GM08714 (cell line): ENCODE data around the gene DCAF12.
"Not testable (repeated sequence)": the region's sequence is repeated elsewhere in the genome, so short reads cannot be mapped to it uniquely, and the experiment has no call there.

Experiments
- H3K4me3 ChIP-seq: fragments of 200-500 bp; sonication (Bioruptor generic); 2 replicates; pipeline ENCODE4 v1.5.1; 2014; ENCODE audit warnings: mild to moderate bottlenecking, low read length, inconsistent platforms
- ZNF274 ChIP-seq: IDR thresholded peaks from 2 replicates; pipeline ENCODE4 v1.6.1; 2012; ENCODE audit warnings: mild to moderate bottlenecking, low read depth, low read length

The DCAF12 gene

DNA sequence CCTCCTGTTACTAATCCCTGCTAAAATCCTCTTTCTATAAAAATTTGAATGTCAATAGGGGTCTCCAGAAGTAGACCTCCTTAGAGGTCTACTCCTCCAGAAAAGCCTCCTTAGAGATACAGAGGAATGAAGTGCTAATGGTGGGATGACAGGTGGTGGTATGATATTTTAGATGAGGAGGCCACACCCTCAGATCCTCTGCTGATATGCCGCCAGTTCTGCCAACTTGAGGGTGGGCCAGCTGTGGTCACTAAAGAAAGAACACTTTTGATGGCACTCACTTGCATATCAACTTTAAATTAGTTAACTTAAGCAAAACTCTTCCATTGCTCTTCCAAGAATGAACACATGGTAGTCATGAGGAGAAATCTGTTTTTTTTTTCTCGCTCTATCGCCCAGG, 61.0 kb downstream of the DCAF12 start:
- no peak for TF ChIP-seq ZNF274
- H3K4me3 ChIP-seq: no peak overlapping the region

DNA sequence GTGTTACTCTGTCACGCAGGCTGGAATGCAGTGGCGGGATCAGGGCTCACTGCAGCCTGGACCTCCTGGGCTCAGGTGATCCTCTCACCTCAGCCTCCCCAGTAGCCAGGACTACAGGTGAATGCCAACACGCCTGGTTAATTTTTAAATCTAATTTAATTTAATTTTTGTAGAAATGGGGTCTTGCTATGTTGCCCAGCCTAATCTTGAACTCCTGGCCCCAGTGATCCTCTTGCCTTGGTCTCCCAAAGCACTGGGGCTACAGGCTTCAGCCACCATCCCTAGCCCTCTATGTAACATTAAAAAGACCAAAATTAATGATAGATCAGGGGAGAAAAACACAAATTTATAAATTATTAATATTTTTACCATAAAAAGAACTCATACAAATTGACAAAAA, 66.5 kb downstream of the DCAF12 start:
- H3K4me3 ChIP-seq: no peak overlapping the region
- no peak for TF ChIP-seq ZNF274

DNA sequence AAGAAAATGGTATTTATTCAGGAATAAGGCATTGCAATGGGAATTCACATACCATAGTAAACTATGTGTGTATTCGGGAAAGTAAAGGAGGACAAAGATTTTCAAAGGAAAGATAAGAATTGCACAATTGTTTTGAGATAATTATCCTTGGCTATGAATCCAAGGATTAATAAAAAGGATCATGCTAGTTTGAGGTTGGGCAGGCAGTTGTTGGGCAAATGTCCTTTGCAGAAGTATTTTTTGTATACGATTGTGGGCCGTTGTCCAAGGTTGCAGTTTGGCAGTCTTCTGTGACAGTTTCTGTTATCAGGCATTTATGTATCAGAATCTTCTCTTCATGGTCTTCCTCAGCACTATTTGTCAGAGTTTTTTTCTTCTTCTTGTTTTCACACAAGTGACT, 67.2 kb downstream of the DCAF12 start:
- TF ChIP-seq ZNF274: no peak
- H3K4me3 ChIP-seq: no peak overlapping the region

DNA sequence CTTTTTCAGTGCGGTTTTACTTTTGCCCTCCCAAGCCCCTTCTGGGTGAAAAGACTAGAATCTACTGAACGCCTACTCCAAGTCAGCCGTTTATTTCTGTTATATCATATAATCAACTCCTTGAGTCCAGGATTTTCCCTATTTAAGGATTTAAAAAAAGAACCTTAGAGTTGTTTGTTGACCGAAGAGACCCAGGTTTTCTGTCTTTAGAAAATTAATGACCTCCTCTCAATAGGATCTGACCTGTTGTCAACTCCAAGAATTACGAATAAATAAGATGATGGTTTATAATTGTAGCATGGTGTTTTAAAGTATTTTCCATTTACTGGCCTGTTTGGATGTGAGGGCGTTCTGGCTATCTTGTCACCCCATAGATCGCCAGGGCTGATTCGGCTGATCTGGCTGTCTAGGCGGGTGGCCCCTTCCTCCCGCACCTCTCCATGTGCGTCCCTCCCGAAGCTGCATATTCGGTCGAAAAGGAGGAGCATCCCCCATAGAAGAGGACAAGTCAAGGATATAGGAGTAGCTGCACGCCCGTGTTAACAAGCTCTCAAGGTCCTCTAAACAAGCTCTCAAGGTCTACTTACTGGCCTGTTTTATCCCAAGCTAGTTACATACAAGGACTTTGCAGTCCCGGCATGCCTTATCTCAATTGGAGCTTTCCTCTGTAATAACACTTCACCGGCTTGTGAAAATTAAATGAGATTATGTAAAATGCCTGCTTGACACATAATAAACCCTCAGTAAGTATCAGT, 76.7 kb downstream of the DCAF12 start:
- H3K4me3 ChIP-seq: peak overlapping the region; percentile 72
- TF ChIP-seq ZNF274: no peak

DNA sequence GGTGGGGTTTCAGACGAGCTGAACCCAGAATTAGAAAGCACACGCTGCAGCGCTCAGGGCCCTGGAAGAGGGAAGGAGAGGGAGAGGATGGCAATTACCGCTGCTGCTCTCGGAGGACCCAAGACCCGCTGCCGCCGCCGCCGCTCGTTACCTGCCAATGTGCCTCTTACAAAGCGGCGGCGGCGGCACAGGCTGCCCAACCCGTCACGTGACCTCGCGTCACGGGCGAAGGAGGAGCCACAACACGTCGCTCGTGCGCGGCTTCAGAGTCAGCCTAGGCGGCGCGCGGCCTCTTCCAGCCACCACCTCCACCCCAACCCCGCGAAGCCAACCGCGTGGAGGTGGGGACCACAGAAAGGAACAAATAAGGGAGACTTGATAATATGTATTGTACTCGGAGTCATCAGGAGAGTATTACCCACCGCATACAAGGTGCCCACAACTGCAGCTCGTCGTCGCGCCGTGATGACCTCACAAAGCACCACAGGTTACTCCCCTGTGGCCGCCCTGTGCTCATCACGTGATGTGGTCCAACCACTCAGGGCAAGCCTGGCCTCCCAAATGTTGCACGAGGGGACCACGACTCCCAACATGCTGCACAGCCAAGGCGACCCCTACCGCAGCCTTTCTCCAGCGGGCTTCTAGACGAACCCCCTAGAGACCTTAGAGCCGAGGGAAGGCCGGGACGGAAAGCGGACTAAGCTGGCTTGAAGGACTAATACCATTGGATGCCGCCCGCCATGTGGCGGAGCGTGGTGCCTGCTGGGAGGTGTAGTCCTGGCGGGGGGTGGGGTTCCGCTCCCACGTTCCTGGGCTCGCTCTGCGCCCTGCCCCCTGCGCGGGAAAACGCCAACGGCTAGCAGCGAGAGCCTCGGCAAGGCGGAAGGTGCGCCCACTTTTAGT, 77.5 kb downstream of the DCAF12 start, which contains the start of gene UBAP2:
TSS of gene UBAP2 (minus strand) at position 161 of the 903 bp plus-strand sequence. CDS start 31,739 bp downstream, outside the sequence.
- TF ChIP-seq ZNF274: no peak
- H3K4me3 ChIP-seq: peak within 1 kb of the TSS; percentile 72

DNA sequence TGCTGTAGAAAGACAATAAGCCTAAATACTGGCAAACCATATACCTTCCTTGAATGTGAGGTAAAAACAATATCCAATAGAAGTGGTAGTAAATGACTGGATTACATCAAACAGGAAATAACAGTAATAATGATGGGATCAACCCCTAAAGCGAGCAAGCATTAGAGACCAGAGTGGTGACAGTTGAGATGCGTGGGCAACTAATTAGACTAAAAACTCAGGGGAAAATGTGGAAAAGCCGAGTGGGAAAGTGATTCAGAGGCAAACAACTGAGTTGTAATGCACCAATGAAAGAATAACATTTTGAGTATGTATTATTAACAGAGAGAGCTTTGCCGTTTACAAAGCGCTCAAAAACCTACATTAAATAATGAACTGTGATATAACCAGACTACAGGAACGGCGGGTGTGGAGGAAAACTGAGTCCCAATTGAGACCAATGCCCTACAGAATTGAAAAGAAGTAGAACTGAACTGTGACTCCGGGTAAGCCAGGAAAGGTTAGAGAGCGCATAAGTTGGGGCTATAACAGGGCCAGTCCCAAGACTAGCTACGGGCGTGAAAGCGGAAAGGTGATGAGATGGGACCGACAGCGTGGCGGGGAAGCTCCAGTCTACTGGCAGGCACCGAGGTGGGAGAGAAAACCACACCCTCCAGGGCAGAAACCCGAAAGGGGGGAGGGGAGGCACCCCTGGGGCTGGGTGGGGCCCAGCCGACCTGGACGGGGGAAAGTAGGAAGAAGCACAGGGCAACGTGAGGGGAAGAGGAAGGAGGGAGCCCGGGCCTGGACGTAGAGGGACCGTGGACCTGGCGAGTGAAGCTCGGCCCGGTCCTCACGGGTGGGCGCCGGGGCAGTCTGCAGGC, 78.4 kb downstream of the DCAF12 start:
- no peak for TF ChIP-seq ZNF274
- peak overlapping the region; percentile 72 for H3K4me3 ChIP-seq

DNA sequence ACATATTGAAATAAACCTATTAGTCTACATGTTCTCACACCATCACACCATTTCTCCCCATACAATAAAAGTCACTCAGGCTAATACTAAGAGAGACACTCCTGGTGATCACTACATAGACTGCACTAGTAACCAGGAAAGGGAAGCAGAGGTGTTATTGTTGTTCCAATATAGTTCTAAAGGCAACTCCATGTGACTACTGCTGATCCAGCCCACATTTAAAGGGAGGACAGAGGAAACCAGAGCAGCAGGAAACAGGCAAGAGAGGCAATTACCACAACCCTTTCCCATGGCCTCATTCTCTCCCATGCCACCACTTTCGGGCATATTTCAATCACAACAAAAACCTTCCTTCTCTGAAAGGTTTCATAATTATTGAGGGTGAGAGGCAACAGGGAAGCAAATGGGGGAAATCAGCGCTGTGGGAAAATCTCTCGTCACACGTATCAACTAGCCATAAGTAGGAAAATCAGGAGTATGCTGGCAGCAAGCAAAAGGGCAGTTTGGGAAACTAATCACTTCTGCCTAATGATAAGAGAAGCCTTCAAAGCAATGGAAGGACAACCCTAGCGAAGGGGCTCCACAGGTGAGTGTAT, 79.6 kb downstream of the DCAF12 start:
- H3K4me3 ChIP-seq: peak overlapping the region; percentile 72

DNA sequence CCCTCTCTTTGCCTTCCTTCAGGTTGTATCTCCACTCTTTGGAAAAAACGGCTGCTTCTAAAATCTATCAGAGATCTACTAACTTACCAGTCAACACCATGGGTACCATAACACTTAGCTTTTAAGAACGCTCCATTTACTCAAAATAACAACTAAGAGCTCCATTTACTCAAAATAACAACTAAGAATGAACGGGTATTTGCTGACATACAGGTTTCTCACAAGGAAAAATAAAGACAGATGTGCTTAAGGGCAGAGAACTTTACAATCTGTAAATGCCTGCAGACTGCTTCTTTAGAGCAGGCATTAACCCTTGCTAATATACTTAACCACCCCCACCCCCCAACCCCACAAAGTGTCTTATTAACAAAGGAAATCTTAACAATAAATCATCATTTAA, 80.6 kb downstream of the DCAF12 start:
- TF ChIP-seq ZNF274: no peak
- no peak overlapping the region for H3K4me3 ChIP-seq

More for the DNA sequence above, 79.6 kb downstream of the DCAF12 start:
- no peak for TF ChIP-seq ZNF274

DNA sequence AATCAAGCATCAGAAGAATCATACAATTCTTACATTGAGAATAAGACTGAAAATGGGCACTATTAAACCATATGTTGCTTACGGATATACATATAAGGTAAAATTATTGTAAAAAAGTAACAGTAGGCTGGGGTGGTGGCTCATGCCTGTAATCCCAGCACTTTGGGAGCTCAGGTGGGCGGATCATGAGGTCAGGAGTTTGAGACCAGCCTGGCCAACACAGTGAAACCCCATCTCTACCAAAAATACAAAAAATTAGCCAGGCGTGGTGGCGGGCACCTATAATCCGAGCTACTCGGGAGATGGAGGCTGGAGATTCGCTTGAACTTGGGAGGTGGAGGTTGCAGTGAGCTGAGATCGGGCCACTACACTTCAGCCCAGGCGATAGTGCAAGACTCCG, 84.4 kb downstream of the DCAF12 start:
- not testable (repeated sequence) for H3K4me3 ChIP-seq

DNA sequence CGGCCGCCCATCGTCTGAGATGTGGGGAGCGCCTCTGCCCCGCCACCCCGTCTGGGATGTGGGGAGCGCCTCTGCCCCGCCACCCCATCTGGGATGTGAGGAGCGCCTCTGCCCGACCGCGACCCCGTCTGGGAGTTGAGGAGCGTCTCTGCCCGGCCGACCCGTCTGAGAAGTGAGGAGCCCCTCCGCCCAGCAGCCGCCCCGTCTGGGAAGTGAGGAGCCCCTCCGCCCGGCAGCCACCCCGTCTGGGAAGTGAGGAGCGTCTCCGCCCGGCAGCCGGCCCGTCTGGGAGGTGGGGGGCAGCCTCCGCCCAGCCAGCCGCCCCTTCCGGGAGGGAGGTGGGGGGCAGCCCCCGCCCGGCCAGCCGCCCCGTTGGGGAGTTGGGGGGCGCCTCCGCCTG, 87.6 kb downstream of the DCAF12 start:
- not testable (repeated sequence) for H3K4me3 ChIP-seq

DNA sequence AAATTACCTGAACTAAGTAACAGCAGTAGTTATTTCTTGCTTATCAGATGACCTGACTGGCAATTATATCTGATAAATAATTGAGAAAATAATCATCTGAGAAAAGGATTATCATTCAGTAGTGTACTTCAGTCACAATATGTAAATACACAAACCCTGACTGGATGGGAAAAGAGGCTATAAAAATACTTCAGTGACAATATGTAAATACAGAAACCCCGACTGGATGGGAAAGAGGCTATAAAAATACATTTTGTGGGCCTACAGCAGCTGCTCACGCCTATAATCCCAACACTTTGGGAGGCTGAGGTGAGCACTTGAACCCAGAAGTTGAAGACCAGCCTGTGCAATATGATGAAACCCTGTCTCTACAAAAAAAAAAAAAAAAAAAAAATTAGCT, 88.9 kb downstream of the DCAF12 start:
- no peak for TF ChIP-seq ZNF274
- H3K4me3 ChIP-seq: no peak overlapping the region

DNA sequence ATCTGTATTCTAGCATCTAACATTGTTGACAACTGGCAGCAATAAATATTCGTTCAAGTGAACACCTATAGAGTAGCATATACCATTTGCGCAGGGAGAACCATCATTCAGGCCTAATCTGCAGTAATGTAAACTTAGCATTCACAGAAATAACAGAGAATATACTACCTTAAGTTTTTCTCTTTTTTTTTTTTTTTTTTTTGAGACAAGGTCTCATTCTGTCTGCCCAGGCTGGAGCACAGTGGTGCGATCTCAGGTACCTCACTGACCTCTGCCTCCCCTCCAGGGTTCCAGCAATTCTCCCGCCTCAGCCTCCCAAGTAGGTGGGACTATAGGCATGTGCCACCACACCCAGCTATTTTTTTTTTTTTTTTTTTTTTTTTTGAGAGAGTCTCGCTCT, 89.9 kb downstream of the DCAF12 start:
- TF ChIP-seq ZNF274: no peak
- H3K4me3 ChIP-seq: no peak overlapping the region
